ENCODE results near the gene RCE1.

RCE1 gene

DNA sequence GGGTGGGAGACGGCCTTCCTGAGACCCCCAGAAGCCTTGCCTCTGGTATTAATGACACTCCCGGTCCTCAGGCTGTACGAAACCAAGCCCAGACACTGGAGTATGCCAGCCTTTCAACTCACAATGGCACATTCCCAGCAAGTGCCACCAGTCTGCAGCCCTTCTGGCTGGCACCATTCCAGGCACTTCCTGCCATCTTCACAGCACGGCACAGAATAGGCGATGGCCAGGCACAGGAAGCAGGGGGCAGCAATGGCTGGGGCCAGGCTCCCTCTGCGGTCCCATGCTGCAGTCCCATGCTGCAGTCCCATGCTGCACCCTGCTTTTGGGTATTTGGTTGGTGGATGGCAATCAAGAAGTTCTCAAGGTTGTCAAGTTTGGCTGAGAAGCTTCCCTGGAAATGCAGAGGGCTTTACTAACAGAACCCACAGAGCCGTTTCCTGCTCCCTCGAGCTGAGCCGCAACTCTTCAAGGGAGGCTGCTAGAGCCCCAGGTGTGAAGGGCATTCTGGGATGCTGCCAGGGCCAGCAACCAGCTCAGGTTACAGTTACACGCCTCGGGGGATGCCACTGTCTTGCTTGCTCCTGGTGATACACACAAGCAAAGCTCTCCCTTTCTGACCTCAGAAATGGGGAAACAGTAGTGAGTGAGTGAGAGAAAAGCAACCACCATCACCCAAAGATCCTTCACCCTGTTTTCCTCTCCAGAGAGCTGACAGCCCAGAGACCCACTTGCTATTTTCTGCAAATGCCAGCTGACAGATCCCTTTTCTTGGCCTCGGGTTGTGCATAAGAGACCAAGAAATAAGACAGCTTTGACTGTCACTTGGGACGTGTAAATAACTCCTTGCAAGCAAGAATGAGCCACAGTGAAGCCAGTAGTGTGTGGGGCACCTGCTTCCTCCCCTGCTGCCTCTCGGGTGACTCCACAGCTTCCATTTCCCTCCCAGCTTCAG, 37.5 kb downstream of the RCE1 start:
- H3K27me3 Mint-ChIP-seq (ENCODE audit: low read depth): no peaks in the 10 kb centered on the region
- no peaks in the 10 kb centered on the region for H3K36me3 Mint-ChIP-seq (ENCODE audit: low read depth)
- H3K27ac Mint-ChIP-seq: peak overlapping the region; percentile 55
- H3K4me1 Mint-ChIP-seq (ENCODE audit: low read depth): peaks cover 5% of the 10 kb centered on the region
- H3K4me3 Mint-ChIP-seq: no peak overlapping the region
- no peaks in the 10 kb centered on the region for H3K9me3 Mint-ChIP-seq

GRCh38 chr11:66881451-66881835, 38.2 kb downstream of the RCE1 start:
- Mint-ChIP-seq H3K4me3 (no peak overlapping the region), H3K27ac (no peak overlapping the region), H3K27me3 (ENCODE audit: low read depth) (no peaks in the 10 kb centered on the region), H3K4me1 (ENCODE audit: low read depth) (peaks cover 5% of the 10 kb centered on the region), H3K9me3 (no peaks in the 10 kb centered on the region), H3K36me3 (ENCODE audit: low read depth) (no peaks in the 10 kb centered on the region)

- peak overlapping the region; percentile 31 for H3K27ac Mint-ChIP-seq
- H3K36me3 Mint-ChIP-seq (ENCODE audit: low read depth): no peaks in the 10 kb centered on the region
- no peaks in the 10 kb centered on the region for H3K27me3 Mint-ChIP-seq (ENCODE audit: low read depth)
- no peaks in the 10 kb centered on the region for H3K9me3 Mint-ChIP-seq
- no peak overlapping the region for H3K4me3 Mint-ChIP-seq
- H3K4me1 Mint-ChIP-seq (ENCODE audit: low read depth): peaks cover 5% of the 10 kb centered on the region
Observed at GRCh38 chr11:66881927-66882452, 38.7 kb downstream of the RCE1 start.

GRCh38 chr11:66882561-66883015, 39.3 kb downstream of the RCE1 start:
- Mint-ChIP-seq H3K4me1 (ENCODE audit: low read depth) (peaks cover 5% of the 10 kb centered on the region), H3K4me3 (no peak overlapping the region), H3K9me3 (no peaks in the 10 kb centered on the region), H3K36me3 (ENCODE audit: low read depth) (no peaks in the 10 kb centered on the region), H3K27ac (no peak overlapping the region), H3K27me3 (ENCODE audit: low read depth) (no peaks in the 10 kb centered on the region)

- no peak overlapping the region for H3K4me3 Mint-ChIP-seq
- no peaks in the 10 kb centered on the region for H3K27me3 Mint-ChIP-seq (ENCODE audit: low read depth)
- no peak overlapping the region for H3K27ac Mint-ChIP-seq
- peaks cover 5% of the 10 kb centered on the region for H3K4me1 Mint-ChIP-seq (ENCODE audit: low read depth)
- H3K9me3 Mint-ChIP-seq: no peaks in the 10 kb centered on the region
- H3K36me3 Mint-ChIP-seq (ENCODE audit: low read depth): no peaks in the 10 kb centered on the region
Observed at GRCh38 chr11:66883016-66883965, 40.0 kb downstream of the RCE1 start.

DNA sequence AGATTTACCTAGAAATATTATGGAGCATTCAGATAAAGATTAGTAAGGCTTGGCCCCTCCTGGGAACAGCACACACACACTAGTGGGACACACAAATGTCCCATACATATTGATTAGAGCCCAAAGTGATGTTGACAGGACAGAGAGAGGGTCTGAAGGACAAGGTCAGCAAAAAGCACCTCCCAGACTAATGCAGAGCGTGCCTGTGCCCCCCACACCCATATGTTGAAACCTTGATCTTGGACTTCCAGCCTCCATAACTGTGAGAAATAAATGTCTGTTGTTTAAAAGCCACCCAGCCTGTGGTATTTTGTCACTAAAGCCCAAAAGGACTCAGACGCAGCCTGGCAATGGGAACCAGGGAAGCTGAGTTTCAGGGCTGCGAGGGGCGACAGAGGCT, 41.2 kb downstream of the RCE1 start:
- Mint-ChIP-seq H3K27me3 (ENCODE audit: low read depth) (no peaks in the 10 kb centered on the region), H3K27ac (no peak overlapping the region), H3K36me3 (ENCODE audit: low read depth) (no peaks in the 10 kb centered on the region), H3K4me3 (no peak overlapping the region), H3K9me3 (no peaks in the 10 kb centered on the region), H3K4me1 (ENCODE audit: low read depth) (peaks cover 5% of the 10 kb centered on the region)

- Mint-ChIP-seq H3K27me3 (ENCODE audit: low read depth) (no peaks in the 10 kb centered on the region), H3K36me3 (ENCODE audit: low read depth) (no peaks in the 10 kb centered on the region), H3K9me3 (no peaks in the 10 kb centered on the region), H3K27ac (no peak overlapping the region), H3K4me3 (no peak overlapping the region), H3K4me1 (ENCODE audit: low read depth) (peaks cover 5% of the 10 kb centered on the region)
Observed at GRCh38 chr11:66885469-66885868, 42.2 kb downstream of the RCE1 start.

DNA sequence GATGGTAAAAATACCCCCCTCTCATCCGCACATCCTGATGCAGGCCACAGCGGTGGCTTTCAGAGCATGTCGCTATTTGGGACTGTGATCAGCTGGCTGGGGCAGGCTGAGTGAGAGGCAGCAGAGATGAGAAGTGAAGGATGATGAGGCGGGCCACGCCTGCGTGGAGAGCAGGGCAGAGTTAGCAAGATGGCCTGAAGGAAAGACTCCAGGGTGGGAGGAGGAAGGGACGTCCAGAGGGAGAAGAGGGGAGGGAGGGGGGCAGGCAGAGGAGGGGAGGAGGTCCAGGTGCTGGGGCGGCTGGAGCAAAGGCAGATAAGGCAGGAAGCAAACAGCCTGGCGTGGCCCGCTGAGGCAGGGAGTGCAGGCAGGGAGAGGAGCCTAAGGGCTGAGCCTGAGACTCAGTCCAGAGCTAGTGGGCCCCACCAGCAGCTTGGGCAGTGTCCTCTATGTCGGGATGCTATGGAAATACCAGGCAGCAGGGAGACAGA, 42.8 kb downstream of the RCE1 start:
- no peak overlapping the region for H3K4me3 Mint-ChIP-seq
- H3K9me3 Mint-ChIP-seq: no peaks in the 10 kb centered on the region
- H3K36me3 Mint-ChIP-seq (ENCODE audit: low read depth): no peaks in the 10 kb centered on the region
- no peaks in the 10 kb centered on the region for H3K27me3 Mint-ChIP-seq (ENCODE audit: low read depth)
- H3K27ac Mint-ChIP-seq: no peak overlapping the region
- peaks cover under 1% of the 10 kb centered on the region for H3K4me1 Mint-ChIP-seq (ENCODE audit: low read depth)

DNA sequence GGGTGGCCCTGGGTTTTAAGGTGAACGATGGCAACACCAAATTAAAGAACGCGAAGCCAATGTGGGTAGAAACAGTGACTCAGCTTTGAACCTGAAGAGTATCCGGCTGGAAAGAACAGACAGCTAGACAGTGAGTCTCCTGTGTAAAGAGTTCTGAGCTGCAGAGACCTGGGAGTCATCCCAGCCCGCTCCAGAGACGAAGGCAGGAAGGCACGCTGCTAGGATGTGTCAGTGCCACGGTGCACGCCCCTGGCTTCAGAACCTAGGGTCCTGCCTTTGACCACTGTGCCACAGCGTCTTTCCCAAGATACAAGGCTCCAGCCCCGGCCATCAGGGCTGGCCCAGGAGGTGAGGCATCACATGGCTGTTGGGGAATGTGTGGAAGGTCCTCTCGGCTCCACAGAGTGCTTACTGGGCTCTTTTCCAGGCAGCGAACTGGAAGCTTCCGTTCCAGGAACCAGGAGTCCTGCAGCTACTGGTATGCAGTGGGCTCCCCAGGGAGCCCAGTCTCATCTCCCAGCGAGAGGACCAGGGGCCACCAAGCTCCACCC, 43.5 kb downstream of the RCE1 start:
- Mint-ChIP-seq H3K9me3 (no peaks in the 10 kb centered on the region), H3K4me3 (no peak overlapping the region), H3K27ac (no peak overlapping the region), H3K36me3 (ENCODE audit: low read depth) (no peaks in the 10 kb centered on the region), H3K4me1 (ENCODE audit: low read depth) (peaks cover 2% of the 10 kb centered on the region), H3K27me3 (ENCODE audit: low read depth) (no peaks in the 10 kb centered on the region)

DNA sequence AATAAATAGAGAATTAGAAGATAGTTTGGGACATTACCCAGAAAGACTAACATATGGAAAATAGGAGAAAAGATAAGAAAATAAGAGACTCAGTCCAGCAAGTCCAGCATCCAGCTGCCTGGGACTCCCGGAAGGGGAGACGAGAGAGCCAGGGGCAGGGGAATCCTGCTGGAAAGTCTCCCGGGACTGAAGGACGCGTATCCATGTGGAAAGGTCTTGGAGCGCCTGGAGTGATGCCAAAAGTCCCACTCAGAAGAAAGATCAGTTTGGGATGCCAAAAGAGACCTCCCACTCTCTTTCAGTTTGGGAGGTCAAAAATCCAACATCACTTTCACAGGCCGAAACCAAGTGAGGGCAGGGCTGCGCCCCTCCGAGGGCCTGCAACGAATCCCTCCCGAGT, 44.3 kb downstream of the RCE1 start:
- Mint-ChIP-seq H3K4me3 (no peak overlapping the region), H3K9me3 (no peaks in the 10 kb centered on the region)

DNA sequence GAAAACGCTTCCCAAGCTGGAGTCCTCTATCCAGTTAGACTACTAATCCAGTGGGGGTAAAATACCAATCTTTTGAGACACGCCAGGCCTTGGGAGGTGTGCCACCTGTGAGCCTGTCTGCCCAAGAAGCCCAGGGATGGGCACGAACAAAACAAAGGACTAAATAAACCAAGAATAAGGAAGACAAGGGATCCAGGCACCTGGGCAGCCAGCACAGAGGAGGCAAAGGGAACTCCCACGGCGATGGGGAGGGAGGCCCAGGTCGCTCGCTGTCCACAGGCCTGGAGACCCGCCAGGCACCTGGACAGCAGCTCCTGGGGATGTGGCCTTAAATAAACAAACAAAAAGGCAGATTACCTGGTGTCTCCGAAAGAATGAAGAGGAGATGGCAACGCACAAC, 45.0 kb downstream of the RCE1 start:
- Mint-ChIP-seq H3K27me3 (ENCODE audit: low read depth) (peaks cover 3% of the 10 kb centered on the region), H3K27ac (no peak overlapping the region), H3K36me3 (ENCODE audit: low read depth) (no peaks in the 10 kb centered on the region), H3K4me1 (ENCODE audit: low read depth) (peaks cover 8% of the 10 kb centered on the region), H3K9me3 (no peaks in the 10 kb centered on the region), H3K4me3 (no peak overlapping the region)

More for the DNA sequence above, 44.3 kb downstream of the RCE1 start:
- H3K4me1 Mint-ChIP-seq (ENCODE audit: low read depth): peaks cover 8% of the 10 kb centered on the region
- no peaks in the 10 kb centered on the region for H3K36me3 Mint-ChIP-seq (ENCODE audit: low read depth)
- H3K27me3 Mint-ChIP-seq (ENCODE audit: low read depth): peaks cover 3% of the 10 kb centered on the region
- H3K27ac Mint-ChIP-seq: no peak overlapping the region

DNA sequence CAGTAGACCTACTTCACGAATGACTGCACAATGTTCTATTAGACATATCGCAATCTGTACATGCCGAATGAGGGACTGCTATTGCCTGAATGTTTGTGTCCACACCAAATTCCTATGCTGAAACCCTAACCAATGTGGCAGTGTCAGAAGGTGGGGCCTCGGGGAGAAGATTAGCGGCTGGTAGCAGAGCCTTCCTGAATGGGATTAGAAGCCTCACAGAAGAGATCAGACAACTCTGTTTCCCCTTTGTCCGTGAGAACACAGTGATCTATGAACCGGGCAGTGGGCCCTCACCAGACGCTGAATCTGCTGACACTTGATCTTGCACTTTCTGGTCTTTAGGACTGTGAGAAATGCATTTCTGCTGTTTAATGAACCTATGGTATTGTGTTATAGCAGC, 46.7 kb downstream of the RCE1 start:
- Mint-ChIP-seq H3K27me3 (ENCODE audit: low read depth) (peaks cover 3% of the 10 kb centered on the region), H3K4me1 (ENCODE audit: low read depth) (peaks cover 8% of the 10 kb centered on the region), H3K36me3 (ENCODE audit: low read depth) (no peaks in the 10 kb centered on the region), H3K9me3 (no peaks in the 10 kb centered on the region), H3K4me3 (no peak overlapping the region), H3K27ac (no peak overlapping the region)

DNA sequence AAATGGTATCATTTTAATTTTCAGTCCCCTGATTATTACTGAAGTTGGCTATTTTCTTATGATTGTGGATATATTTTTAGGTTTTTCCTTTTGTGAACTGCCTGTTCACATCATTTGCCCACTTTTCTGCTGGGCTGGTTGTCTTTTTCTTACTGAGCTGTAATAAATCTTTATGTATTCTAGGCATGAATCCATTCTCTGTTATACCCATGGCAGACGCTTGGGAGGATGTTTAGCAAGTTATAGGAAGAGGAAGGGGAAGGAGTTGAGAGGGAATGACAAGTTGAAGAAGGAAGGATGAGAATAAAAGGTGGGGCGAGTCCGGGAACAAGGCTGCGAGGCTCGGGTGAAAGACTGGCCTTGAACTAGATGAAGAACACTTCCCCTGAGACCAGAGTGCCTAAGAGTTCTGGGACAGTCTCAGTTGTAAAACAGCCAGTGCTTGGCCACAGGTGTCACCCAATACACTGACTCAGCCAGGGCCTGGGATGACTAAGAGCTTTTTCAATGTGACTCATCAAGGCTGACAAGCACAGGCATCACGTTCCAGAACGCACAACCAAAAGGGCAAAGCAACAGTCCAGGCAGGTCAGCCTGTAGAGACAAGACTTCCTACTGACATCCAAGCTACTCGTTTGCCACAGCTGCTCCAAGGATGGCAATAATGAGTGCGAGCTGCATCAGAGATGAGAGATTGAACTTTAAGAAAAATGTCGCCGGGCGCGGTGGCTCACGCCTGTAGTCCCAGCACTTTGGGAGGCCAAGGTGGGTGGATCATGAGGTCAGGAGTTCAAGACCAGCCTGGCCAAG, 48.8 kb downstream of the RCE1 start:
- Mint-ChIP-seq H3K9me3 (no peaks in the 10 kb centered on the region), H3K27me3 (ENCODE audit: low read depth) (peaks cover 7% of the 10 kb centered on the region), H3K27ac (no peak overlapping the region), H3K36me3 (ENCODE audit: low read depth) (no peaks in the 10 kb centered on the region), H3K4me3 (no peak overlapping the region), H3K4me1 (ENCODE audit: low read depth) (peaks cover 8% of the 10 kb centered on the region)
